GM18498 (cell line): ENCODE data around the gene PDE4B.
"Not testable (repeated sequence)": the region's sequence is repeated elsewhere in the genome, so short reads cannot be mapped to it uniquely, and the experiment has no call there.

Source experiments
- ATAC-seq: cut with Tn5 transposase; IDR thresholded peaks from one replicate; pipeline ENCODE4 v1.9.1; 2021; ENCODE audit warnings: mild to moderate bottlenecking, moderate library complexity; ENCODE audit not compliant: unreplicated experiment

Gene PDE4B

GRCh38 chr1:65813956-65814355 lies 21.3 kb downstream of the PDE4B start:
- no peak for ATAC-seq

- ATAC-seq = no peak
Observed at GRCh38 chr1:65814752-65815151, 22.1 kb downstream of the PDE4B start.

- no peak for ATAC-seq
Observed at GRCh38 chr1:65817891-65818290, 25.2 kb downstream of the PDE4B start.

GRCh38 chr1:65818966-65819365 lies 26.3 kb downstream of the PDE4B start:
- ATAC-seq = no peak

- ATAC-seq = no peak
Observed at GRCh38 chr1:65820983-65821382, 28.3 kb downstream of the PDE4B start.

GRCh38 chr1:65821386-65821785 lies 28.7 kb downstream of the PDE4B start:
- no peak for ATAC-seq

- no peak for ATAC-seq
Observed at GRCh38 chr1:65824103-65824502, 31.4 kb downstream of the PDE4B start.

GRCh38 chr1:65825741-65826140 lies 33.0 kb downstream of the PDE4B start:
- ATAC-seq = no peak

- ATAC-seq = no peak
Observed at GRCh38 chr1:65826782-65827181, 34.1 kb downstream of the PDE4B start.

- ATAC-seq = no peak
Observed at GRCh38 chr1:65827346-65827745, 34.7 kb downstream of the PDE4B start.

- ATAC-seq = no peak
Observed at GRCh38 chr1:65830306-65830705, 37.6 kb downstream of the PDE4B start.

GRCh38 chr1:65832296-65832695 lies 39.6 kb downstream of the PDE4B start:
- no peak for ATAC-seq

- ATAC-seq = no peak
Observed at GRCh38 chr1:65836686-65837085, 44.0 kb downstream of the PDE4B start.

- no peak for ATAC-seq
Observed at GRCh38 chr1:65840683-65841082, 48.0 kb downstream of the PDE4B start.

- no peak for ATAC-seq
Observed at GRCh38 chr1:65844296-65844695, 51.6 kb downstream of the PDE4B start.

GRCh38 chr1:65844821-65845534 lies 52.3 kb downstream of the PDE4B start:
- no peak for ATAC-seq

- no peak for ATAC-seq
Observed at GRCh38 chr1:65845535-65846060, 52.9 kb downstream of the PDE4B start.

- ATAC-seq = no peak
Observed at GRCh38 chr1:65846866-65847265, 54.2 kb downstream of the PDE4B start.

- ATAC-seq = no peak
Observed at GRCh38 chr1:65850281-65850680, 57.6 kb downstream of the PDE4B start.

- ATAC-seq = not testable (repeated sequence)
Observed at GRCh38 chr1:65856591-65856990, 63.9 kb downstream of the PDE4B start.

GRCh38 chr1:65866439-65866838 lies 73.7 kb downstream of the PDE4B start:
- no peak for ATAC-seq

- ATAC-seq = no peak
Observed at GRCh38 chr1:65872301-65872700, 79.6 kb downstream of the PDE4B start.

- not testable (repeated sequence) for ATAC-seq
Observed at GRCh38 chr1:65878342-65878741, 85.6 kb downstream of the PDE4B start.
